HG03457 (cell line): ENCODE data around the gene UBIAD1.
"Not testable (repeated sequence)": the region's sequence is repeated elsewhere in the genome, so short reads cannot be mapped to it uniquely, and the experiment has no call there.

Source experiments
- ATAC-seq: cut with Tn5 transposase; IDR thresholded peaks from one replicate; pipeline ENCODE4 v1.9.1; 2021; ENCODE audit warnings: moderate number of reproducible peaks; ENCODE audit not compliant: unreplicated experiment

The UBIAD1 gene

GRCh38 chr1:11272832-11273594, at the start of gene UBIAD1:
Gene UBIAD1, plus strand, starts transcription at chr1:11273198. Its CDS starts 334 bp downstream, at chr1:11273532.
- peak; percentile 64 for ATAC-seq

- ATAC-seq = no peak
These were observed 45.6 kb upstream of the UBIAD1 start for GRCh38 chr1:11227106-11228077.

DNA sequence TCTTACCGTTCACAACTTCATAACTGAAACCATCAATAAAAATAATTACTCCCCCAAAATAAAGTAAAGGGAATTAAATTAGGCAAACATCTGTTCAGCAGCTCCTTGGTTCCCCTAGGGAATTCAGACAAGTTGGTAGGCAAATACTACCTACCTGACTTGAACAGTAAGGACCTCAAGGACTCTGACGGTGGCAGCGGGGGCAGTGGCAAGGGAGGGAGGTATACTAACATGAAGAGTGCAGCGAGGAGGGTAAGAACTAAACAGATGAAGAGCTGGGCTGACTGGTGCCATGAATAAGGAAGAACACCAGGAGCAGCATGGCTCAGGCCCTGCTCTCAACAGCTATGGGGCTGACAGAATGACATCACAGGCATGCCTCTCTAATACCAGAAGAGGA, 43.8 kb upstream of the UBIAD1 start:
- no peak for ATAC-seq

GRCh38 chr1:11233208-11233607, 39.8 kb upstream of the UBIAD1 start:
- no peak for ATAC-seq

GRCh38 chr1:11237356-11237755, 35.6 kb upstream of the UBIAD1 start:
- no peak for ATAC-seq

GRCh38 chr1:11238311-11238710, 34.7 kb upstream of the UBIAD1 start:
- ATAC-seq = no peak

GRCh38 chr1:11245248-11245647, 27.8 kb upstream of the UBIAD1 start:
- no peak for ATAC-seq

DNA sequence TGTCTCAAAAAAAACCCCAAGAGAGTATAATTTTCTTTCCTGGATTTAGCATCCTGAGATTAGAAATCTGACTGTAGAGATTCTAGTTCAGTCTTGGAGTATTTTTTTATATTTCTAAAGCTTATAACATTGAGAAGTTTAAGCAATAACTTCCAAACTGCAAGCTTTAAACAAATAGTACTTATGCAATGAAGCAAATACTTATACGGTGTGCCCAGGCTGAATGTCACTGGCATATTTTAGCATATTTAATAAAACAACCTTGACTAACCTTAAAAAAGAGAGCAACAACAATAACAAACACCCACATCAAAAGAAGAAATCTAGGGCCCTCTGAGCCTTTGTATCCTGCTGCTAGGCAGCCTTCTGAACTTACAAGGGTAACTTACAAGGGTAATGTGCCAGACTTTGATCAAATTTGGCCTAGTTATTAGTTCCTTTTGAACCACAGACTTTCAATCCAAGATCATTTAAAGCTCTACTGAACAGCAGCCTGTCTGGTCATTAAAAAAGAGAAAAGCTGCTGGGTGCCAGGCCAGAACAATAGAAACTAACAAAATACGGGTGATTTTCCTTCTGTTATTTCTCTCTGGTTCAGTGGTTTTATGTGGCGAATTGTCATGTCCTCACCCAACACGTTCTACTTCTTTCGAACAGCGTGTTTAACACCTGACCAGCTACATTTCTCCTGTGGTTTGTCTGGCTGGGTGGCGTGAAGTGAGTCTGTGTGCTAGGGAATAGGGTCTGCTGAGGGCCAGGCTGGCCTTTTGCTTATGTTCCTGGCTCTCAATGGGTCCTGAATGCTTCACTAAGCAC, 26.9 kb upstream of the UBIAD1 start:
- ATAC-seq = no peak

DNA sequence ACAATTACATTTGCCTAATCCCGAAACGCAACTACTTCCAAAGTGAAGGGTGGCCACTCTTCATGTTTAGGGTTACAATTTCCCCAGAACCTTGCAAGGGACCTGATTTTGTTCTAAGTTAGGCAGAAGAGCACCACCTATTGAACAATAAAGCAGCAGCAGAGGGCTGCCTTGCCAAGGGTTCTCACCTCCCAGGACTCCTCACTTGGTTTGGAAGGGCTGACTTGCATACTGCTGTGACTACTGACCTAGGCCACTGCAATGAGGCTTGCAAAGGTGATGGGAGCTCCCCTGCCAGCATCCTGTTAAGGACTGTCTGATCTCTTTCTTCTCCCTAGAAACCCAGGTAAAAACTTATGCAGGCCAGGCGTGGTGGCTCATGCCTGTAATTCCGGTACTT, 24.8 kb upstream of the UBIAD1 start:
- no peak for ATAC-seq

GRCh38 chr1:11252538-11252937, 20.5 kb upstream of the UBIAD1 start:
- no peak for ATAC-seq

- ATAC-seq = no peak
These were observed 19.8 kb upstream of the UBIAD1 start for GRCh38 chr1:11253226-11253625.

DNA sequence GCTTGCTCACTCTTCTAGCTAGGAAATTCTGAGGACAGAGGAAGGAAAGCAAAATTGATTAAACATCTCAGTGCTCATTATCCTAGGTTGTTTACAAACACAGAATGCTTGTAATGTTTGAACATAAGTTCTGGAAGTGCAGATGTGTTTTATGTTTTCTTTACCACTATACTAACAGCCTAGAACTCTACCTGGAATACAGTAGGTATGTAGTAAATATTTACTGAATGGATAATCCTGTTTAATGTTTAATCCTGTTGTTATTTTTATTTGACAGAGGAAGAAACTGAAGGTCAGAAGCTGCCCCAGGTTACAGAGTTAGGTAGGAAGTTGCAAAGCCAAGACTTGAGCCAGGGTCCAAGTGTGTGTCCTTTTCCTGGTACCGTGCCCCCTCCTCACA, 16.7 kb upstream of the UBIAD1 start:
- ATAC-seq = no peak

- ATAC-seq = peak; percentile 94
These were observed 10.6 kb upstream of the UBIAD1 start, which contains the start of gene MTOR for GRCh38 chr1:11262171-11263049. Gene MTOR, minus strand, starts transcription at chr1:11262551. Its CDS starts 3,142 bp downstream, at chr1:11259409.

DNA sequence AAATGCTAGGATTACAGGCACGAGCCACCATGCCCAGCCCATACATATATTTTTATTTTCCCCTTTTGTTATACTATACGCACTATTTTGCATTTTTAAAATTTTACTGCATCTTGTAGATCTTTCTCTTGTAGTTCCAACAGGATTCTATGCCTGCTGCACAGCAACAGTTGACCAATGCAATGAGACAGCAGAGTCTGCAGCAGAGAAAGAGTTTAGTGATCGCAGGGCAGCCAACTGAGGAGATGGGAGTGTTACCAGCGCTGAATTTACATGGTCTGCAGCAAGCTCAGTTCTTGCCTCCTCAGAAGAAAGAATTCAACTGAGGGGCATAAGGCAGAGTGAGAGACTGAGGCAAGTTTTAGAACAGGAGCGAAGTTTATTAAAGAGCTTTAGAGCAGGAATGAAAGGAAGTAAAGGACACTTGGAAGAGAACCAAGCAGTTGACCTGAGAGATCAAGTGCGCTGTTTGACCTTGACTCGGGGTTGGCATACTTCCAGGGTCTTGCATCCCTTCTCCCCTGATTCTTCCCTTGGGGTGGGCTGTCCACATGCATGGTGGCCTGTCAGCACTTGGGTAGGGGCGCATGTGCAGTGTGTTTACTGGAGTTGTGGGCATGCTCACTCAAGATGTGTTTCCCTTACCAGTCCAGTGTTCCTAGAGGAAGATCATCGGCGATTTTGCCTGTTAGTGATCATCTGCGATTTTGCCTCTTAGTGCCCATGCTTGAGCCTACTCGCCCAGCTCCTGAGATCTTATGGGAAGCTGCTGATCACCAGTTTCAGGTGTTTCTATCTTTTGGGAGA, 6.5 kb upstream of the UBIAD1 start:
- no peak for ATAC-seq

GRCh38 chr1:11267350-11268337, 5.4 kb upstream of the UBIAD1 start:
- ATAC-seq = not testable (repeated sequence)

GRCh38 chr1:11272544-11272831, 510 bp upstream of the UBIAD1 start:
- no peak for ATAC-seq

GRCh38 chr1:11273595-11274234, 717 bp downstream of the UBIAD1 start:
- ATAC-seq = no peak

DNA sequence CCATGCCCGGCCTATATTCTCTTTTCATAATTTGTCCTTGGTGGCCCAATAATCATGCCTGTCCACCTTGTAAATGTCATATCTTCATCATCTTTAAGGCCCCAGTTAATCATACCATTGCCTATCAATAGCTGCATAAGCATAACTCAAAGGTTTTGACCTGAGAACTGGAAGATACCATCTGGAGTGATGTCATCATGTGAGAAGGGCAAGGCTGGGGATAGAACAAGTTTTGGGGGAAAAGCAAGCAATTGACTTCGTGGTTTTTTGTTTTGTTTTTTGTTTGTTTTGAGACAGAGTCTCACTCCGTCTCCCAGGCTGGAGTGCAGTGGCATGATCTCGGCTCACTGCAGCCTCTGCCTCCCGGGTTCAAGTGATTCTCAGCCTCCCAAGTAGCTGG, 6.2 kb downstream of the UBIAD1 start:
- ATAC-seq = no peak
